ENCODE measurements around the gene PTPRT. TPM values are rescaled to one million over a fixed set of nuclear protein-coding genes. Genes with fewer than 3 reads are reported as not detected.

Gene PTPRT
- total RNA-seq, 1 donor from 2014 or later = 0.11 TPM

DNA sequence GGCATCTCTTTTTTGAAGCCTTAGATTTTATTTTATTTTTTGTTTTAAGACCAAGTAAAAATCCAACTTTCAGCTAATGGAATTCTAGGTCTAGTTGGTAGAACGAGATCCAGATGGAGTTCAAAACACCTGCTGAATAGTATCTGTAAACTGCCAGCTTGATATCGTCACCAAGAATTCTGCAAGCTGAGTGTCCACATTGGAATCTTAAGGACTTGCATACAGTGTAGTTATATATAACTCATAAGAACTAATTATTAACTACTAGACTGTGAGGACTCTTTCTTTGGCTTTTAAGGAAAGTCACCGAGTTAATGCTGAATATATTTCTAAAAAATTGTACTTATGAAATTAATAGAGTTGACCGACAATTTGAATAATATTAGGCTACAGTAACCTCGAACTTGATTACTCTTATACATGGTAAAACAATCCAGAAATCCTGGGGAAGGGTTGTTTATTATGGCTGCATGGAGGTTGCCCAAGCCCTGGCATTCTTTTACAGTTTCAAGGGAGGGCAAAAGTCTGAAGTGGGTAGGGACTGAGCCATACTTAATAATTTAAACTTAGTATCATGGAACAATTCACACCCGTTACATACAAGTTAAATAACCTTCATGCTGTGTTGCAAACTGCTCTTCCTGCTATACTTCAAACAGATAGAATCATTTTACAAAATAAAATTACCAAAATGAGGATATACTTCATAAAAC, 553.9 kb downstream of the PTPRT start:
- ATAC-seq (ENCODE audit: poor library complexity) = no peak
- intact Hi-C loops (cut with DNase I) = no loop called here
- no peak for DNase-seq

DNA sequence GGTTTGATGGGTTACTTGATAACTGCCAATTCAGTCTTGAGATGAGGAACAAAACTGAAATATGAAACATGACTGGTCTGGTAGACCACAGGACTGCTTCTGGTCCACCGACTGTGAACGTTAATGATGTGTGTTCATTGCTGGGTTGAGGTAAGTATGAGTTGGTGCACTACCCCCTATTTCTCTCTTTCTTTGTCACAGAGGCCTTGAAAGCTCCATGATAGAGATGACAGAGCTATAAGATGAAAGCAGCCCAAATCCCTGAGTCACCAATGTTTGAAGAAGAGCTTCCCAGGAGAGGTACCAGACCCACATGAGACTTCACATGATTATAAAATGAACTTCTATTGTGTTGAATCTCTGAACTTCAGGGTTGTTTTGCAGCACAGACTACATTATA, 555.5 kb downstream of the PTPRT start:
- intact Hi-C loops (cut with DNase I) = no loop called here
- DNase-seq (no peak), ATAC-seq (ENCODE audit: poor library complexity) (no peak)

DNA sequence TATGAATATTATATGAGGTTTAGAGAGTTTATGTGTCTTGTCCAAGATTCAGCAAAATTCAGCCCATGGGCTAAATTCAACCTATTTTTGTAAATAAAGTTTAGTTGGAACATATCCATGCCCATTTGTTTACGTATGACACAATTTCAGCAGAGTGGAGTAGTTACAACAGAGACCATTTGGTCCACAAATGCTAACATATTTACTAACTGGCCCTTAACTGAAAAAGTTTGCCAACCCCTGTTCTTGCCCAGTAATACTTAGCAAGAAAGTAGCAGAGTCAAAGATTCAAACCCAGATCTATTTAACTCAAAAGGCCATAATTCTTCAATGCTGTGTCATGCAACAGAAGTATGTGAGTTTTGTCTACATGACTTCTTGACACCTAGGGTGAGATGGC, 561.0 kb downstream of the PTPRT start:
- ATAC-seq (ENCODE audit: poor library complexity) = no peak
- DNase-seq = no peak
- intact Hi-C loops (cut with DNase I) = no loop called here

- DNase-seq (no peak), ATAC-seq (ENCODE audit: poor library complexity) (no peak)
- intact Hi-C loops (cut with DNase I) = no loop called here
Measured at GRCh38 chr20:42613076-42613475, 576.6 kb downstream of the PTPRT start.

GRCh38 chr20:42611889-42612837, 577.5 kb downstream of the PTPRT start:
- intact Hi-C loops (cut with DNase I) = no loop called here
- DNase-seq = no peak
- no peak for ATAC-seq (ENCODE audit: poor library complexity)

- intact Hi-C loops (cut with DNase I) = no loop called here
Measured at GRCh38 chr20:42611423-42611822, 578.3 kb downstream of the PTPRT start.

DNA sequence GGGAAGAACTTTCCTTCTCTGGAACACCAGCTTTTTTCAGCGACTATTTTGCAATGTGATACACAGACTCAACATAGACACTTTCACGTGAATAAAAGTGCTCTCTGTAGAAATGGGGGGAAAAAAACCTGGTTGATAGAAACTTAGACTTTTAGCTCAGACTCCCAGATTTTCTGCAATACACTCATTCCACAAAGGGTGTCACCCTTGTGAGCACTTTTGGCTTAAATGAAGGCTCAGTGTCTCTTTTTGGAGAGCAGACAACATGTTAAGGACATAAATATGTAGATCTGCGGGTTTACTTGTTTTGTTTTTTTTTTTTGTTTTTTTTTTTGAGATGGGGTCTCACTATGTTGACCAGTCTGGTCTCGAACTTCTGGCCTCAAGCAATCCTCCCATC, 579.6 kb downstream of the PTPRT start:
- intact Hi-C loops (cut with DNase I) = no loop called here
- DNase-seq (no peak), ATAC-seq (ENCODE audit: poor library complexity) (no peak)

More at GRCh38 chr20:42611423-42611822, 578.3 kb downstream of the PTPRT start:
- no peak for ATAC-seq (ENCODE audit: poor library complexity)
- DNase-seq = no peak

DNA sequence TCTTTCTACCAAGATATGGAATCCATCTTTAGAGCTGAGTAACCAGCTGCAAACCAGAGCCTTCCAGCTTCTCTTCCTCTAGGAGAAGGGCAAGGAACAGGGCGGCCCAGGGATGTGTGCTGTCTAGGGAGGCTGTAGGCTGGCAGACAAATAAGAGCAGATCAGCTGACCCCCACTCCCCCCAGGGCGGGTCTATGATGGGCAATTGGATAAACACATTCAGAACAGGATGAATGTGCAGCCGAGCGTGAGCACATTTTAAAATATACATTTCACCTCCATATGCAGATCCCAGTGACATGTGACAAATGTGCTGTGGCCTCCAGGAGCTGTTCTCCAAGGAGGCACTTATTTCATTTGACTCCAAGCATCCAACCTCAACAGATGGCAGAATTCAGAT, 580.1 kb downstream of the PTPRT start:
- DNase-seq (no peak), ATAC-seq (ENCODE audit: poor library complexity) (no peak)
- intact Hi-C loops (cut with DNase I) = no loop called here

GRCh38 chr20:42604998-42605956, 584.4 kb downstream of the PTPRT start:
- DNase-seq (no peak), ATAC-seq (ENCODE audit: poor library complexity) (no peak)
- intact Hi-C loops (cut with DNase I) = no loop called here

GRCh38 chr20:42603655-42604054, 586.1 kb downstream of the PTPRT start:
- ATAC-seq (ENCODE audit: poor library complexity) (no peak), DNase-seq (no peak)
- intact Hi-C loops (cut with DNase I) = no loop called here

- ATAC-seq (ENCODE audit: poor library complexity) = no peak
- no peak for DNase-seq
- intact Hi-C loops (cut with DNase I) = no loop called here
Measured at GRCh38 chr20:42598581-42598980, 591.1 kb downstream of the PTPRT start.

GRCh38 chr20:42595625-42596024, 594.1 kb downstream of the PTPRT start:
- DNase-seq (no peak), ATAC-seq (ENCODE audit: poor library complexity) (no peak)
- intact Hi-C loops (cut with DNase I) = no loop called here

DNA sequence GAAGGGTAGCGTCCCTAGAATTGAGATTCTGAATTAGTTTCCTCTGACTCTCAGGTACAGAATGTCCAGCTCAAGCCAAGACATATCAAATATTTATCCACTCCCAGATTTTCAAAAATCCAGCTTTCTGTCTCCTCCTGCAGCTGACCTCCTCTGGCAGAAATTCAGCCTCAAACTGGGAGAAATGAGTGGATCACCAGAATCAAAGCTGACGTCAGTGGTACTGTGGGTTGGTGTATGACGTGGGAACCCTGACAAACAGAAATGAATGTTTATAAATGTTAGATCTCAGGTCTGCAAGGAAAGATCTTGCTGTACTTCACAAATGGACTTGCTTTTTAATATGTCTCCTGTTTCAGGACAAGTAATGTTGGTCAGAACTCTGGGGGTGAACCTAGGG, 595.0 kb downstream of the PTPRT start:
- intact Hi-C loops (cut with DNase I) = no loop called here
- ATAC-seq (ENCODE audit: poor library complexity) = no peak

GRCh38 chr20:42594011-42594410, 595.7 kb downstream of the PTPRT start:
- DNase-seq = no peak
- intact Hi-C loops (cut with DNase I) = no loop called here
- ATAC-seq (ENCODE audit: poor library complexity) = no peak

More for the DNA sequence above, 595.0 kb downstream of the PTPRT start:
- no peak for DNase-seq

GRCh38 chr20:42589976-42590639, 599.6 kb downstream of the PTPRT start:
- intact Hi-C loops (cut with DNase I) = no loop called here
- DNase-seq (no peak), ATAC-seq (ENCODE audit: poor library complexity) (no peak)

DNA sequence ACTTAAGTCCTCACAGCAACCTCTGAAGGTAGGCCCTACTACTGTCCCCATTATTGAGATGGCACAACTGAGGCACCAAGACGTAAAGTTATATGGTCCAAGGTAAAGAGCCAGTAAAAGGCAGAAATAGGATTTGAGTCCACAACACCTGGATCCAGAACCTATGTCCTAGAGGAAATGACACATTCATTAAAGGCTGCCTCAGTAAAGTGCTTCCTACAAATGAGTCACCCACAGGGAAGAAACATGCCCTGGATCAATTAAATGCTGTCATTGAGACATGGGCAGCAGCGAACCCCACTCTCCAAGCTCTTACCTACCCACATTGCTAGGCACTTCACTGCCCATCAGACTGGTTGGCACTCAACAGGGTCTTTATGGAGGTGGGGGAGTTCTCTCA, 600.9 kb downstream of the PTPRT start:
- DNase-seq (no peak), ATAC-seq (ENCODE audit: poor library complexity) (no peak)
- intact Hi-C loops (cut with DNase I) = no loop called here

DNA sequence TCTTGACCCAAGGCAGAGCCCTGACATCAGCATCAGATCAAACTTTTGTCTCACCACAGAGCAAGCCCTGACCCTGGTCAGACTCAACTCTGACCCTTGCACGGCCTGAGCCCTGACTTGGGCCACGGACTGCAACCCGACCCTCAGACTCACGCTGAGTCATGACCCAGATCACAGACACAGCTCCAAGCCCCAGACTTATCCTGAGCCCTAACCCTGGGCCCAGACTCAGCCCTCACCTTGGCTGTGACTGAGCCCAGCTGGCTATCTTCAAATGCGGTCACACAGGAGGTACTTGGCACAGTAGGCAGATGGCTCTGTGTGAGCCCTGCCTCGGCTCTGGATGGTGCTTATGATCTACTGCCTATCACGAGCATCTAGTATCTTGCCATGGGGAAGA, 602.3 kb downstream of the PTPRT start:
- ATAC-seq (ENCODE audit: poor library complexity) = no peak
- intact Hi-C loops (cut with DNase I) = no loop called here
- DNase-seq = no peak

GRCh38 chr20:42581311-42581710, 608.4 kb downstream of the PTPRT start:
- ATAC-seq (ENCODE audit: poor library complexity) = no peak
- intact Hi-C loops (cut with DNase I) = no loop called here
- no peak for DNase-seq

All from Right ventricle myocardium superior (tissue), 1 donor.